ENCODE measurements around the gene S100A2.

DNA sequence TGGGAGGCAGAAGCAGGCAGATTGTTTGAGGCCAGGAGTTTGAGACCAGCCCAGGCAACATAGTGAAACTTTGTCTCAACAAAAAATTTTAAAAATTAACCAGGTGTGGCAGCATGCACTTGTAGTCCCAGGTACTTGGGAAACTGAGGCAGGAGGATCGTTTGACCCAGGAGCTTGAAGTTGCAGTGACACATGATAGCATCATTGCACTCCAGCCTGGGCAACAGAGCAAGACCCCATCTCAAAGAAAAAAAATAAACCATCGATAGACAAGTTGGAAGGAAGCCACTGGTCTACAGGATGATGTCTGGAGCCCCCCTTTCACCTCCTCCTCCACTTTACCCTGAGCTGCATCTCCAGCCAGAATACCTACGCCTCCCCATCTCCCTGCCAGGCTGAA is 46.4 kb downstream of the S100A2 start:
- TF ChIP-seq EZH2phosphoT487 (IDR thresholded peaks at IDR 0.05; ENCODE audit: low read length), result no peak
- TF ChIP-seq, protein P1, sequence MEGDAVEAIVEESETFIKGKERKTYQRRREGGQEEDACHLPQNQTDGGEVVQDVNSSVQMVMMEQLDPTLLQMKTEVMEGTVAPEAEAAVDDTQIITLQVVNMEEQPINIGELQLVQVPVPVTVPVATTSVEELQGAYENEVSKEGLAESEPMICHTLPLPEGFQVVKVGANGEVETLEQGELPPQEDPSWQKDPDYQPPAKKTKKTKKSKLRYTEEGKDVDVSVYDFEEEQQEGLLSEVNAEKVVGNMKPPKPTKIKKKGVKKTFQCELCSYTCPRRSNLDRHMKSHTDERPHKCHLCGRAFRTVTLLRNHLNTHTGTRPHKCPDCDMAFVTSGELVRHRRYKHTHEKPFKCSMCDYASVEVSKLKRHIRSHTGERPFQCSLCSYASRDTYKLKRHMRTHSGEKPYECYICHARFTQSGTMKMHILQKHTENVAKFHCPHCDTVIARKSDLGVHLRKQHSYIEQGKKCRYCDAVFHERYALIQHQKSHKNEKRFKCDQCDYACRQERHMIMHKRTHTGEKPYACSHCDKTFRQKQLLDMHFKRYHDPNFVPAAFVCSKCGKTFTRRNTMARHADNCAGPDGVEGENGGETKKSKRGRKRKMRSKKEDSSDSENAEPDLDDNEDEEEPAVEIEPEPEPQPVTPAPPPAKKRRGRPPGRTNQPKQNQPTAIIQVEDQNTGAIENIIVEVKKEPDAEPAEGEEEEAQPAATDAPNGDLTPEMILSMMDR (IDR thresholded peaks at IDR 0.05; ENCODE audit: low read length), result no peak

Measured in MM.1S (cell line).